Lower leg skin (tissue), 3 donors: ENCODE data around the gene PLCXD3.

Source experiments
- CTCF ChIP-seq, 3 donors: fragments of 450-650 bp; IDR thresholded peaks; one replicate each; pipeline ENCODE4 v1.5.1; 2016; ENCODE audit warnings: antibody characterized with exemption in 3 of 3, mild to moderate bottlenecking in 3 of 3, moderate library complexity in 2 of 3
- POLR2A ChIP-seq, 2 donors: fragments of 450-650 bp; IDR thresholded peaks; one replicate each; pipeline ENCODE4 v1.6.1; 2016 to 2017; ENCODE audit warnings: antibody characterized with exemption in 2 of 2, mild to moderate bottlenecking in 1 of 2, moderate library complexity in 1 of 2

GRCh38 chr5:41410737-41411136 is 99.7 kb downstream of the PLCXD3 start:
- TF ChIP-seq POLR2A (IDR thresholded peaks at IDR 0.05) (no peak), CTCF (IDR thresholded peaks at IDR 0.05) (no peak)
